HG03196 (cell line): ENCODE measurements around the gene NT5DC3.

Experiments used
- ATAC-seq: cut with Tn5 transposase; IDR thresholded peaks from one replicate; pipeline ENCODE4 v1.9.1; 2021; ENCODE audit not compliant: unreplicated experiment

NT5DC3 gene

DNA sequence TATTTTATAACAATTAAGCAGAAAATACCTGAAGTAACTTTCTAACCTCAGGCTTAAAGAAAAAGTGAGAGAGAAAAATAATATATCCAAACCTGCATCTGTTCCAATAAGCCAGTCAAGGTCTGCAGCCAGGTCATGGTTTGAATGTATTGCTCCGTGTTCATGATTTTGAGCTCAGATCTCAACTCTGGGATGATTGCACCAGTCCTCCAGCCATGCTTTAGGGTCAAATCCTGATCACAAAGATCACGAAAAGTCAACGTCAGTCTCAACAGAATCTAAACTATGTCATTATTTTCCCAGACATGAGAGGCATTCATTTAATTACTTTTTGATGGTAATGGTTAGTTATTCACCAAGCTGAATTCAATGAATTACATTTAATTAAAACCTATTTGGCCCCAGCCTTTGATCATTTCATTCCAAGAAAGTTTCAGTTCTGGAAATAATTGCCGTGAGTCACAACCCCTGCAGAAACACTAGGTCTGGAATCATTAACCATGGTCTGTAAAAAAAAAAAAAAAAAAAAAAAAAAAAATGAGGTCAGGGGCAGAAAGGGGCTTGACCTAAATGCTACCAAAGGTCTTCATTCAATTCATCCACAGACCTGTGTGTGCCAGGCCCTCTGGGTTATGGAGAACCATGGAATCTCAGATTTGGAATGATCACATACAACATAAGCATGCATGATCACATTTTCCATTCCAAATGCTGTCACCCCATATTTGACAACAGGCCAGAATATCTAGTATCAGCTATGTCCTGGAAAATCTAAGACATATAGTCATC lies 55.6 kb downstream of the NT5DC3 start:
- no peak for ATAC-seq

DNA sequence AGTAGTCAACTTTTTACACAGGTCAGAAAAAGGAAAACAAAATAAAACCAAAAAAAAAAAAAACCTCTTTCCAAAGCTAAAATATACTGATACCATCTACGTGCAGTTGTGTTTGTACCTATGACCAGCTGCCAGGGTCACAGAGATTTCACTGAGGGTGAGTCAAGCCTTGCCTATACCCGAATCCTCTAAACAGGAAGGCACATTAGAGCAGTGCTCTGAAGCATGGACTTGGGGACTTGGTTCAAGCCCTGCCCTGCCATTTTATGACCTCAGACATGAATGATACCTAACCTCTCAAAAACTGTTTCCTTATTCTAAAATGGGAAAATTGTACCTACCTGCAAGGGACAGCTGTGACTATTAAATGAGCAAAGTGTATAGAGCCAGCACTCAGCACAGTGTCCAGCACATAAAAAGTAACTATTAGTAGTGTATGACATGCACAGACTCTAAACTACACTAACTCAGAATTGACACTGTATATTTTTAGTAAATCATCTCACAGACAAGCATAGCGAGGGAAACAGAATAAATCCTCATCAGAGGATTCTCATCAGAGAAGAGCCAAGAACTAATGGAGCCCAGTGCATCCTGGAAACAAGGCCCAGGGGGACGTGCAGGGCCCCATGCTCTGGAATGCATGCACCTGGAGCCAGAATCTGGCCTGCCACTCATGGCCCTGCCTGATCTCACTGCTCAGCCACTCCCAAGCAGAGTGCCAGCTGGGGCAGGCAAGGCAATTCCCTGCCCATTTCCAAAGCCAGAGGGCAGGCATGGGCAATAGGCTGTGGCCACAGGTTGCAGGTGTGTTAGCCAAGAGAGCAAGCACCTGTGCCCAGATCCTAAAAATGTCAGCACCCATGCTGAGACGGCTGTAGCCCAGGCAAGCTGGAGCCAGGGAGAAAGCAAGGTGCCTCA lies 57.0 kb downstream of the NT5DC3 start:
- ATAC-seq, result no peak

DNA sequence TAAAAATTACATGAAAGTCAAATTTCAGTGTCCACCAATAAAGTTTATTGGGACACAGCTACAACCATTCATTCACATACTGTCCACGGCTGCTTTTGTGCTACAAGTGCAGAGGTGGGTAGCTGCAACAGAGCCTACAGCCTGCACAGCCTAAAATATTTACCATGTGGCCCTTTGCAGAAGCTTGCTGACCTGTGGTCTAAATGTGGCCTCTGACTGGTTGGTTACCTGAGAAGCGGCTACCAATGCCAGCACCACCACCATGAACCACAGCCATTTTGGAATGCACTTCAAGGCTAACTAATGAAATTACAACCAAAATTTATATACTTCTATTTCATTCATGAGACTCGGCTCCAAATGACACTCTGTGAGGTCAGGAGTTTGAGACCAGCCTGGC lies 58.6 kb downstream of the NT5DC3 start:
- no peak for ATAC-seq

DNA sequence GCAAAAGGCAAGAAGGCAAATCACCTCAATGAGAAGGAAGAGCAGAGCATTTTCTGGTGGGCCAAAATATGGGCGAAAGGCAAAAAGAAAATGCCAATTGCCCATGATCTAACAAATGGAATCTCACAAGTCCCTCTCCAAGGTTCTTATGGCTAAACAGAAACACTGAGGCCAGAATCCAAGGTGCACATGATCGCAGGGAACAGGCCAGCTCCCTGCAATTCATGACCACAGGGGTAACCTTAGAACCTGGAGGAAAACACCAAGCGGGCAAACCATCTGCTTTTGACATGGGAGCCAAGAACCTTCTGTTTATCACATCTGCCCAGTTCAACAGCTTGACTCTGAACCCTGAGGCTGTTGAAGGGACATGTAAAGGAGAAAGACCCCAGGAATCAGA lies 60.0 kb downstream of the NT5DC3 start:
- no peak for ATAC-seq

DNA sequence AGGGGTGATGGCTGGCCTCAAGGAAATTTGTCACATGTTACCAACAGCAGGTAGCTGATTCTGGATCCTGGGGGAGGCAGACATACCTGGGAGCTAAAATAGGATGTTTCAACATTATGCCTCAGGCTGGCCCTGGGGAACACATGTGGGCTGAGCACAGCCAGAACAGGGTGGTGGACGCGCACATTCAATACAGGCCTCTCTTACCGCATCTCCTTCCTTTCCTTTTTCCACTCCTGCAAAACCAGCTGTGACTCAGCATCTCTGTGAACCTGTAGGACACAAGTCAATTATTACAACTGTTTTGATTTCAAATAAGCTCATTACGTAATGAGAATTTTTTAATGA lies 61.0 kb downstream of the NT5DC3 start:
- ATAC-seq, result no peak

DNA sequence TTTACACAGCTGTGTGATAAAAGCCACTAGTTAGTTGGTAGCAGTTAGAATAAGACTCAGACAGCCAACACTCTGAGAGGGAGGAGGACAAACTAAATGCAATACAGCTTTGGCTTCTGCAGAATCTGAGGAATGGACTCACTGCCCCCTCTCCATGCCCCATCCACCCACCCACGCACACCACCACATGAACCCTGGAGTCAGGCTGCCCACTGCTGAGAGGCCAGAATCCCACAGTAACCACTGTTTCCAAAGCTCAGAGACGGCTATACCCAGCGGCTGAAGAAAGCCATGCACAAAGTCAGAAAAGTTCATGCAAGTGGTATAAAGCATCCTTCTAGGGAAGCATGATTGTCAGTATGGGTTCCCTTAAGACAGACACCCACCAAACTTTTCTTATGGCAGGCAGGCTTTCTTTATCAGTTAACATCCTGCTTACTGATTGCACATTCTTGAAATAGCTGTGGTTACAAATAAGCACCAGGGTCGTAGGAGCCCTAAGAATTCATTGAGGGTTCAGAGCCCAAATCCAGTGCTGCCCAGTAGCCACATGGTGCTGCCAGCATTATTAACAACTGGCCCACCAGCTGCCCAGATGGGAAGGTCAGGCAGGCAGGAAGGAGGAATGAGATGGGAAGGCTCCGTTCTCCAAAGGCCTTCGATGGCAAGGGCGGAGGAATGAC lies 61.5 kb downstream of the NT5DC3 start:
- ATAC-seq, result no peak

DNA sequence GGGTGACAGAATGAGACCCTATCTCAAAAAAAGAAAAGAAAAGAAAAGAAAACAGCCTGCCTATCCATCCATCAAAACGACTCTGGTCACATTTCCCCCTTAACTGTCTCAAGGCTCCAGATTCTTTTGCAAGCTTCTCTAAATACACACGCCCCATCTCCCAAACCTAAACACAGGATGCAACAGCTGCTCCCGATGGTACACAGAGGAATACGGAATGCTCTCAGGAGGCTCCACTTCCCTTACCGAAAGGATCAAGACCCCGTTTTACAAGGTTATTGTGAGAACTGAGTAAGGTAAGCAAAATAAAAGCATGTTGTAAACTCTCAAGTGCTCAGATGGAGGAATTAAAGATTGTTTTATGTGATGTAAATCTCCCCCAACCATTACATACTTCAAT lies 62.3 kb downstream of the NT5DC3 start:
- no peak for ATAC-seq

DNA sequence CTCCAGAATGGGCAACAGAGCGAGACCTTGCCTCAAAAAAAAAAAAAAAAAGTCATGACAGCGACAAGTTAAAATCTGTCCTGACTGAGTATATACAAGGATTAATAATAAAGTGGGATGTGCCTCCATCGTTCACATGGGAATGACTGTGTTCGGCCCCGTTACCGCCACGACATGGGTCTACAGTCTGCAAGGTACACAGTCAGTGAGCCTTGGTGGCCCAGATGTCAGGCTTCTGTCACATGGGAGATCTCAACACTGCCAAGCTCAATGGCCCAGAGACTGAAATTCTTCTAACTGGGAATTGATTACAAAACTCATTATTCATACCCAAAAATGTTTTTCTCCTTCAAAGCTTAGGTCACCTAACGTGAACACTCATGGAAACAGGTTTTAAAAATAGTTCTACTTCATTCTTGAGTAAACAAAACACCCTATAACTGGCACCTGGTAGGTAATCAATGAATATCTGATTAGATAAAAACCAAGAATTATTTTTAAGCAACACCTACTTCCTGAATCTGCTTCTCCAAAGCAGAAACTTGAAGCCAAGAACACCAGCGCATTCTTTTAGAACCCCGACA lies 66.0 kb downstream of the NT5DC3 start:
- no peak for ATAC-seq

DNA sequence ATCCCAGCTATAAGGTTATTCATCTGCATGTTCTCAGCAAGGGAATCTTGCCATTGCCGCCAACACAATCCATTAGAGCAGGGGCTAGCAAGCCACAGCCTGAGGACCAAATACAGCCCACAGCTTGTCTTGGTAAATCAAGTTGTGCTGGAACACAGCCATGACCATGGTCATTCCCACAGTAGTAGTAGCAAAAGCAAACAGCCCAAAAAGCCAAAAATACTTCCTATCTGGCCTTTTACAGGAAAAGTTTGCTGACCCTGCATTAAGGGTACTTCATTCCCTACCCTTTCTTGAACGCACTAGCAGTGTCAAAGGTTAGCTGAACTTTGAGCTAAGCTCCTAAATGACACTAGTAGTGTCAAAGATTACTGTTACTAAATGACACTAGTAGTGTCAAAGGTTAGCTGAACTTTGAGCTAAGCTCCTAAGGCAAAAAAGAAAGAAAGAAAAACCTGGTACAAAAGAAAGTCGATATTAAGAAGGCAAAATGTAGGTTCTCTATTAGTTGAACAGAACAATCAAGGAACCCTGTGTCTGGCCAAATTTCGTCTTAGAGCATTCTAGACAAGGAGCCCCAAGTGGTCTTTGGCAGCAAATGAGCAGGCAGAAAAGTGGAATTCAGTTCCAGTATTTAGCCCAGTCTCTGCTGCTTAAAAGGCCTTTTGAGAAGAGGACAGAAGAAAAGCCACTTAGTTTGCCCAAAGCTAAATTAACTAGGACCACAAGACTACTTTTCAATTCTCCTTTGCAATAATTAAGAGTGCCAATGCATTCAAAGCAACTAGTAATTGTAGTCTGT lies 67.7 kb downstream of the NT5DC3 start:
- ATAC-seq, result no peak

DNA sequence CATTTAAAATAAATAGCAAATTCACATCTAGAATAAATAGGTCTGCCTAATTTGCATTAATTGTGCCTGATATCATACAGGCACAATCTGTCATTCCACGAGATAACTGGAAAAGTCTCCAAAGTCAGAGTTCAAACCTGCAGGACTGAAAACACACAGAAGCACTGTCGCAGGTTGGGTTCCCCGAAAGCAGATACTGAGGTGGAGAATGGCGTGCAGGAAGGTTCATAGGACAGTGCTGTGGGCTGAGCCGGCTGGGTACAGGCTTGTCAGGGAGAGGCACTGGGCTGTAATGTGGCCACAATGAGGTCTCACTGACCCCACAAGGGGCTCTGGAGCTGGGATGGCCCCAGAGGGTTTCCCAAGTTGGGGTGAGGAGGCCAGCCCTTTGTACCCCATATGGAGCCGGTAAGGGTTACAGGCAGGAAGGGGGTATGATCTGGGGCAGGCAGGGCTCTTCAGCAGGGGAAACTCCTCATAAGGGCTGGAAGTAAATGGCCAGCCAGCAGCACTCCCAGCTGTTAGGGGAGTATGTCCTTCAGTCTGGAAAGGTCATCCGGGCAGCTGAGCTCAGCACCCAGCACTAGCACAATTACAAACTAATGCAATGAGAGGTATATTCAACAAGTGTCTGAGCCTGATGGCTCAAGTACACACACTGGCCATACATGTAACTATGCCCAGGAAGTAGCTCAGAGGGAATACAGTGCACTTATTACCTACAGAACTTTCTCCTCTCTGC lies 68.5 kb downstream of the NT5DC3 start:
- no peak for ATAC-seq

DNA sequence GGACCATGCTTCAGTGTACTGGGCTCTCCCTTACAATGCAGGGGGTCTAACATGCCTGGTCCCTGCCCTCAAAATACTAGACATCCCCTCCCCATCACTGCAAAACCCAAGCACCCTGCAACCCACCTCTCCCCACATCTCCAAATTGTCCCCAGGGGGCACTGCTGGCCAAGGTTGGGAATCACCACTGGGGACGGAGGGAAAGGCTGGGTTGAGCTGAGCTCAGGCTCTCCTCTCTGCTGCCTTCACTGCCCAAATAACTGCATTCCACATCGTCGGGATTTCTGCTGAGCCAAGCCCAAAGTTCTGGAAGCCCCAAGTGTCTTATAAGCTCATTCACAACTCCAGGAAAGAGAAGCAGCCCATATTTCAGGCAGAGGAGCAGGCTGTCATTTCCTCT lies 69.6 kb downstream of the NT5DC3 start:
- no peak for ATAC-seq

DNA sequence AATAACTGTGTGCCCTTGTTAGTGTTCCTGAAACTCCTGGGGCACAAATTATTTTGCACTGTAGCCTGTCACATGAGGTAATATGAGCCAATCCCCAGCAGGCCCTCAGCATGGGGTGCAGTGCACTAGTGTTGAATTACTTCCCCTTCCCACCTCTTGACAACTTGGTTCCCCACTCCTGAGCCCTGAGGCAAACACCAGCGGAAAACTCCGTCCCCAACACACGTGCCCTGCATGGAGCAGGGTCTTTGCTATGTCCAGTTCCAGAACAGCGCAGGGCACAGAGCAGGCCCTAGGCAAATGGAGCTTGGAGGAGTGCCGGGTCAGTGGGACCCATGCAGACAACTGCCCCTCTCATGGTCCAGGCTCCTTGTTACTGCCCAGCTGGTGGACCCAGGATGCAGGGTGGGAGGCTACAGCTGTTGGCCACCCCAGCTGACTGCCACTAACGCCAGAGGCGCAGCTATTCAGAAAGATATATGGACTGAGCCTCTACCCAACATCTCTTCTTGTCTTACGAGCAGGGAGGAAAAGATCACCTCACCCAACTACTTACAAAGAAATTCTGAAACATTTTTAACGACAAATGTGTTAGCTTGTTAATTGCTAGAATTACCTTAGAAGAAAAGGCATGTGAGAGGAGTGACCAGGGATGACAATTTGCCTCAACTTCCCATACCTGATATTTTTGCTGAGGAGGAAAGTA lies 71.6 kb downstream of the NT5DC3 start:
- no peak for ATAC-seq

DNA sequence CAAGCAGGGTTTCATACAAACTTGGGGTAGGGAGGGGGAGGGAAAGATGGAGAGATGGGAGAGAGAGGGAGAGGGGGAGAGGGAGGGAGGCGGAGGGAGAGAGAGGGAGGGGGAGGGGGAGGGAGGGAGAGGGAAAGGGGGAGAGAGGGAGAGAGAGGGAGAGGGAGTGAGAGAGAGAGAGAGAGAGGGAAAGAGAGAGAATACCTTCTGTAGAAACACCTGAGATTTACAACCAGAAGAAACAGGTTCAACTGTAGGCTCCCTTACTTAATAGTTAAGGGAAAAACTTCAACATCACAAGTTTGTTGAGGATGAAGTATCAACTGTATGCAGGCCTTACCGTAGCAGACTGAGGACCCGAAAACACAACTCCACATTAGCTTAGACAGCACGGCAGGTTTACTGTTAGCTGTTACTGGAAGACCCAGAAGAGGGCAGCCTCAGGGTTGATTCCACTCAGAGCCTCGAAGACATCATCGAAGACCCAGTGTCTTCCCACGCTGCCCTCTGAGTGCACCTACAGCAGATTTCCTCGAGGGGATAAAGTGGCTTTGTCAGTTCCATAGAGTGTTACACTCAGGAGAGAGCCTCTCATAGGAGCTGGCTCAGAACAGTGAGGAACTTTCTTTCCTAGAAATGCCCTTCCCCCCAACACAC lies 72.4 kb downstream of the NT5DC3 start:
- no peak for ATAC-seq

DNA sequence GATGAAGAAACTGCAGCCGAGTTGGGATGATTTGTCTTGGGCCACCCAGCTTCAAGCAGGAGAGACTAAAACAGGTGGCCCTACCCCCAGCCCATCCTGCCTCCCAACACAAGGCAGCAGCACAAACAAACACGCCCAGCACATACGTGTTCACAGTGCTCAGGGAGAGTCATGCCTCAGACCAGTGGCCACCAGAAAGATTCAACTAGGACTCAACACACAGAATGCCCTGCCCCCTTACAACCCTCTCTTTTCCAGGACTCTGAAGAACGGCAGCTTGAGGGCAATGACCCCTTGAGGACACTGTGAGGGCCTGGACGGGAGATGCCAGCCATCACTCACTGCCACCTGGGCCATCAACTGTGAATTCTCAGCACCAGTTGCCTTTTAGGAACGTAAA lies 75.0 kb downstream of the NT5DC3 start:
- no peak for ATAC-seq

DNA sequence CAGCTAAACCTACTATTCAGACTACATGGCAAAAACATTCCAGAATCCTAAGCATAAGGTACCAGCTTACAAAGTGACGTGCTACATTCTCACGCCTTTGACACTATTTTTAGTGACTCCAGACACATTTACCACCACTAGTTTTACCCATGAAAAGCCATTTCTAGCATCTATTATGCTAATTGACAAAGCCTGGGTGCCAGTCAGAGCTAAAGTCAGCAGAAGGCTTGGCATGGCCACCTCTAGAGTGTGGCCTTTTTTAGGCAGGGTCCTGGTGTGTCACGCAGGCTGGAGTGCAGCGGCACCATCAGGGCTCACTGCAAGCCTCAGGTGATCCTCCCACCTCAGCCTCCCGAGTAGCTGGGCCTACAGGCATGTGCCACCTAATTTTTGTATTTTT lies 75.7 kb downstream of the NT5DC3 start:
- no peak for ATAC-seq

DNA sequence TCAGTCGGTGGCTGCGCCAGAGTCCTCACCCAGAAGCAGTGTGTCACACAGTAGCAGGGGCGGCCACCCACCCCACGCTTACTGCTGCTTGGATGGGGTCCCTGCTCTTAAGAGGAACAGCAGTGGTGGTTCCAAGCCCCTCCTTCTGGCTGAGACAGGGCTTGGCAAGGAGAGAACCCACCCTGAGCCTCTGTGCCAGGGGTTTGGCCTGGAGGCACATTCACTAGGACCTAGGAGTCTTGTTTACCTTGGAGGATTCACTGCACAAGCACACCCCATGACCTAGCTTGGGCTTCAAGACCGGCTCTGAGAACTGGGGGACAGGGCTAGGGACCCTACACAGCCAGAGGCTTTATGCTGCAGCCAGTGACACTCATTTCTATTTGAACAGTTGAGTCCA lies 78.6 kb downstream of the NT5DC3 start:
- no peak for ATAC-seq

DNA sequence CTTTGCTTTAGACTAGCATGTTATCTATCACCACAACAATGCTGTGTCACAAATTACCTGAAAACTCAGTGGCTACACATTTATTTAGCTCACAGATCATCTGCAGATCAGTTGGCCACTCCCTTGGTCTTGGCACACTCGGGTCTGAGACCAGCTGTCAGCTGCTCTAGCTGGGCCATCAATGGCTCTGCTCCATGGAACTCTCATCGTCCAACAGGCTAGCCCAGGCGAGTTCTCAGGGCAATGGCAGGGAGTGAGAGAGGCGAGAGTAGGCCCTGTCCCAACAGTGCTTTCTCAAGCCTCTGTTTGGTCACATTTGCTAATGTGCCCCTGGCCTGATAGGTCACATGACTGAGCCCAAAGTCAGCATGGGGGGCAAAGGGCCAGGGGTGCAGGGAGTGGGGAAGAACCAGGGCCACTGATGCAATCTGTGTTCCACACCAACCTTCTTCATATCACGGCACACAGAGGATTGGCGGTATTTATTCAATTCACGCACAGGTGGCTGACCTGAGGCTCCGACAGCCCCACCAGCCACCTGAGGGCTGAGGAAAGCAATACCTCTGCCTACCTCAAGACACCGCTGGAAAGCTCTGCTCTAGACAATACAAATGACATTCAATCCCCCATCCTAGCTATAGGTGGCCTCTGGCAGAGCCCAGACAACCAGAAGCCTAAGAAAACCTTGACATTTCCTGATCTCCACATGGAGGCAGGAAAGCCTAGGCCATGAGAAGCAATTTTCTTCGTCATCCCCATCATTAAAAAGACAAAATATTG lies 82.5 kb downstream of the NT5DC3 start:
- no peak for ATAC-seq

DNA sequence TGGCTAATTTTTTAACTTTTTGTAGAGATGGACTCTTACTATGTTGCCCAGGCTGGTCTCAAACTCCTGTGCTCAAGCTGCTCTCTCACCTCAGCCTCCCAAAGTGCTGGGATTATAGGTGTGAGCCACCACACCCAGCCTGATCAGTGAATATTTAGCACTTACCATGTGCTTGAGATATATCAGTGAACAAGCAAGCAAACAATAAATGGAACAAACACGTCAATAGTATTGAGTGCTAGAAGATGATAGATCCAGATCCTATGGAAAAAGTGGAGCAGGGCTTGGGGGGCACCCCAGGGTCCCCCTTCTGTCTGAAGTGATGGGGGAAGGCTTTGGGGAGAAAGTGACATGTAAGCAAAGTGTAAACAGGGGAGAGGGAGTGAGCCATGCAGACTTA lies 83.8 kb downstream of the NT5DC3 start:
- ATAC-seq, result no peak
